Kidney (tissue), 14 donors: ENCODE data around the gene MTERF2. TPM values are rescaled to one million over a fixed set of nuclear protein-coding genes. Genes with fewer than 3 reads are reported as not detected.

Experiments used
- DNase-seq, 5 donors: peaks; one replicate each; pipeline ENCODE4 v3.0.0-alpha.2; 2013 to 2020
- FAIRE-seq: peaks from 2 replicates; lab custom pipeline; 2012; peaks lifted over from hg19 to GRCh38; lab: Jason Lieb, UNC
- H3K27ac ChIP-seq, 2 donors: one replicate each; pipeline ENCODE4 v1.7.0; 2013; ENCODE audit warnings: low read depth in 2 of 2, low read length in 2 of 2, inconsistent platforms in 1 of 2
- H3K27me3 ChIP-seq: one replicate; pipeline ENCODE4 v1.7.1; 2013; ENCODE audit warnings: low read length, inconsistent platforms; ENCODE audit not compliant: control insufficient read depth, insufficient read depth
- H3K36me3 ChIP-seq, 3 donors: one replicate each; pipeline versions ENCODE4 v1.7.0 to v1.7.1; 2013; ENCODE audit warnings: low read length in 3 of 3, control low read depth in 1 of 3, inconsistent platforms in 1 of 3; ENCODE audit not compliant: insufficient read depth in 3 of 3, control insufficient read depth in 2 of 3
- H3K4me1 ChIP-seq, 3 donors: one replicate each; pipeline versions ENCODE4 v1.7.0 to v1.7.1; 2013; ENCODE audit warnings: low read length in 3 of 3, inconsistent platforms in 1 of 3, low read depth in 1 of 3; ENCODE audit not compliant: control insufficient read depth in 2 of 3, insufficient read depth in 2 of 3
- H3K4me3 ChIP-seq, 3 donors: one replicate each; pipeline versions ENCODE4 v1.7.0 to v1.8.1; 2013; ENCODE audit warnings: low read length in 3 of 3, control low read depth in 1 of 3, inconsistent platforms in 1 of 3
- H3K9ac ChIP-seq, 3 donors: one replicate each; pipeline versions ENCODE4 v1.7.0 to v1.7.1; 2013; ENCODE audit warnings: low read length in 3 of 3, control low read depth in 1 of 3, inconsistent platforms in 1 of 3
- H3K9me3 ChIP-seq, 3 donors: one replicate each; pipeline versions ENCODE4 v1.7.0 to v1.7.1; 2013; ENCODE audit warnings: low read length in 3 of 3, control low read depth in 1 of 3, inconsistent platforms in 1 of 3; ENCODE audit not compliant: control insufficient read depth in 2 of 3, insufficient read depth in 1 of 3
- CTCF ChIP-seq: IDR thresholded peaks from 3 replicates; pipeline ENCODE4 v1.5.1; 2012; ENCODE audit warnings: mild to moderate bottlenecking, moderate library complexity, borderline replicate concordance; ENCODE audit not compliant: insufficient read depth; ENCODE audit errors: extremely low read depth
- intact Hi-C: fragments of 100-400 bp; cut with DNase I; formaldehyde crosslinking; loops from one replicate; pipeline ENCODE4 v1.11.1; 2022
- polyA plus RNA-seq: library from polyadenylated mRNA; stranded (reverse); fragments of 350-450 nt; fragmentation: Illumina TruSeq; extraction: RNeasy Lipid Tissue Mini Kit (QIAGEN cat#74804); gene quantifications from one replicate; pipeline ENCODE4 v1.2.3, GENCODE V29; 2014; ENCODE audit warnings: low read depth, low replicate concordance; ENCODE audit not compliant: insufficient read depth
- total RNA-seq: library from RNA; stranded (reverse); fragmentation: NEBNext Ultra II Directional; extraction: Animal tissue kit (Norgen Biotek cat#: 25700); gene quantifications from one replicate; pipeline ENCODE4 v1.2.1, GENCODE V29; 2021
- donor health status: control.
- donor health status: control.
- donor health status: control.
- donor health status: control.
- donor health status: control.
- donor health status: DM: yes; HTN: yes; CAD: no.
- donor health status: Normal renal cell carcinoma (clear cell type).

The MTERF2 gene
- total and polyA plus RNA-seq, 2 donors from 2014 or later, result 15.0 to 26.2 TPM

GRCh38 chr12:106947461-106947860, 39.5 kb downstream of the MTERF2 start:
- DNase-seq, result no peak
- FAIRE-seq, result peak; percentile 86
- TF ChIP-seq CTCF, result no peak
- Histone ChIP-seq H3K27ac (peak overlapping the region; percentile 12 to 41), H3K4me1 (peaks cover 0 to 11% (median 6%) of the 10 kb centered on the region in 3 donors), H3K9ac (no peak overlapping the region), H3K4me3 (no peak overlapping the region), H3K27me3 (no peaks in the 10 kb centered on the region), H3K36me3 (no peaks in the 10 kb centered on the region), H3K9me3 (no peaks in the 10 kb centered on the region)
- intact Hi-C loops, result no loop called here

GRCh38 chr12:106945261-106945851, 41.6 kb downstream of the MTERF2 start:
- Histone ChIP-seq H3K4me1 (peaks cover 0 to 11% (median 6%) of the 10 kb centered on the region in 3 donors), H3K36me3 (no peaks in the 10 kb centered on the region), H3K27ac (no peak overlapping the region), H3K4me3 (no peak overlapping the region), H3K9me3 (no peaks in the 10 kb centered on the region), H3K9ac (no peak overlapping the region), H3K27me3 (no peaks in the 10 kb centered on the region)
- no peak for TF ChIP-seq CTCF
- peak; percentile 89 for FAIRE-seq
- intact Hi-C loops, result no loop called here
- no peak for DNase-seq

- no peaks in the 10 kb centered on the region for H3K36me3 ChIP-seq
- H3K4me3 ChIP-seq, result no peak overlapping the region
- H3K9me3 ChIP-seq, result no peaks in the 10 kb centered on the region
- DNase-seq (no peak), FAIRE-seq (no peak)
- H3K4me1 ChIP-seq, result peaks cover 0 to 11% (median 2%) of the 10 kb centered on the region in 3 donors
- intact Hi-C loops, result no loop called here
- H3K27me3 ChIP-seq, result no peaks in the 10 kb centered on the region
- no peak overlapping the region for H3K27ac ChIP-seq
- TF ChIP-seq CTCF, result no peak
- H3K9ac ChIP-seq, result no peak overlapping the region
Measured at GRCh38 chr12:106942775-106943174, 44.2 kb downstream of the MTERF2 start.
